Duodenal mucosa (tissue), 2 donors: Measurements from ENCODE around the gene RBFOX1.

Experiments
- H3K27ac ChIP-seq: one replicate; pipeline ENCODE4 v1.7.0; 2013; ENCODE audit warnings: low read depth, low read length
- H3K27me3 ChIP-seq, 2 donors: one replicate each; pipeline ENCODE4 v1.7.0; 2013; ENCODE audit warnings: low read length in 2 of 2, control low read depth in 1 of 2; ENCODE audit not compliant: insufficient read depth in 2 of 2, control insufficient read depth in 1 of 2
- H3K36me3 ChIP-seq, 2 donors: one replicate each; pipeline ENCODE4 v1.7.0; 2013; ENCODE audit warnings: low read length in 2 of 2, control low read depth in 1 of 2; ENCODE audit not compliant: insufficient read depth in 2 of 2, control insufficient read depth in 1 of 2
- H3K4me1 ChIP-seq, 2 donors: one replicate each; pipeline ENCODE4 v1.7.0; 2013; ENCODE audit warnings: low read length in 2 of 2, control low read depth in 1 of 2; ENCODE audit not compliant: insufficient read depth in 2 of 2, control insufficient read depth in 1 of 2
- H3K4me3 ChIP-seq, 2 donors: one replicate each; pipeline ENCODE4 v1.7.0; 2013; ENCODE audit warnings: low read length in 2 of 2, low read depth in 1 of 2
- H3K9ac ChIP-seq, 2 donors: one replicate each; pipeline ENCODE4 v1.7.0; 2013; ENCODE audit warnings: low read length in 2 of 2, low read depth in 1 of 2
- H3K9me3 ChIP-seq, 2 donors: one replicate each; pipeline ENCODE4 v1.7.0; 2013; ENCODE audit warnings: low read length in 2 of 2, control low read depth in 1 of 2; ENCODE audit not compliant: control insufficient read depth in 1 of 2

RBFOX1 gene

GRCh38 chr16:7449808-7450207 lies 117.2 kb downstream of the RBFOX1 start:
- Histone ChIP-seq H3K4me3 (no peak overlapping the region), H3K27me3 (no peaks in the 10 kb centered on the region), H3K9me3 (no peaks in the 10 kb centered on the region), H3K4me1 (no peaks in the 10 kb centered on the region), H3K36me3 (no peaks in the 10 kb centered on the region), H3K27ac (no peak overlapping the region), H3K9ac (no peak overlapping the region)

GRCh38 chr16:7450440-7450839 lies 117.8 kb downstream of the RBFOX1 start:
- Histone ChIP-seq H3K27ac (no peak overlapping the region), H3K36me3 (no peaks in the 10 kb centered on the region)

GRCh38 chr16:7452090-7452489 lies 119.4 kb downstream of the RBFOX1 start:
- no peaks in the 10 kb centered on the region for H3K9me3 ChIP-seq
- H3K4me3 ChIP-seq, result no peak overlapping the region
- no peaks in the 10 kb centered on the region for H3K27me3 ChIP-seq
- no peak overlapping the region for H3K9ac ChIP-seq
- no peaks in the 10 kb centered on the region for H3K4me1 ChIP-seq
- no peak overlapping the region for H3K27ac ChIP-seq
- no peaks in the 10 kb centered on the region for H3K36me3 ChIP-seq

More at GRCh38 chr16:7450440-7450839, 117.8 kb downstream of the RBFOX1 start:
- H3K4me1 ChIP-seq, result no peaks in the 10 kb centered on the region
- H3K9ac ChIP-seq, result no peak overlapping the region
- no peak overlapping the region for H3K4me3 ChIP-seq
- H3K9me3 ChIP-seq, result no peaks in the 10 kb centered on the region
- no peaks in the 10 kb centered on the region for H3K27me3 ChIP-seq

- H3K9me3 ChIP-seq, result no peaks in the 10 kb centered on the region
- no peak overlapping the region for H3K27ac ChIP-seq
- no peak overlapping the region for H3K9ac ChIP-seq
- no peaks in the 10 kb centered on the region for H3K4me1 ChIP-seq
- no peaks in the 10 kb centered on the region for H3K36me3 ChIP-seq
- no peak overlapping the region for H3K4me3 ChIP-seq
- H3K27me3 ChIP-seq, result no peaks in the 10 kb centered on the region
Measured at GRCh38 chr16:7456211-7456610, 123.6 kb downstream of the RBFOX1 start.

- H3K4me1 ChIP-seq, result no peaks in the 10 kb centered on the region
- no peak overlapping the region for H3K9ac ChIP-seq
- H3K36me3 ChIP-seq, result no peaks in the 10 kb centered on the region
- no peak overlapping the region for H3K27ac ChIP-seq
- H3K9me3 ChIP-seq, result peaks cover 0 to 3% of the 10 kb centered on the region in 2 donors
- no peak overlapping the region for H3K4me3 ChIP-seq
- H3K27me3 ChIP-seq, result no peaks in the 10 kb centered on the region
Measured at GRCh38 chr16:7458144-7458543, 125.5 kb downstream of the RBFOX1 start.

- H3K4me1 ChIP-seq, result no peaks in the 10 kb centered on the region
- no peaks in the 10 kb centered on the region for H3K36me3 ChIP-seq
- H3K4me3 ChIP-seq, result no peak overlapping the region
- H3K9ac ChIP-seq, result no peak overlapping the region
- no peaks in the 10 kb centered on the region for H3K9me3 ChIP-seq
- H3K27ac ChIP-seq, result no peak overlapping the region
- H3K27me3 ChIP-seq, result no peaks in the 10 kb centered on the region
Measured at GRCh38 chr16:7470344-7470743, 137.7 kb downstream of the RBFOX1 start.

GRCh38 chr16:7471268-7471667 lies 138.6 kb downstream of the RBFOX1 start:
- Histone ChIP-seq H3K4me3 (no peak overlapping the region), H3K9me3 (no peaks in the 10 kb centered on the region), H3K27me3 (no peaks in the 10 kb centered on the region), H3K36me3 (no peaks in the 10 kb centered on the region), H3K4me1 (no peaks in the 10 kb centered on the region), H3K27ac (no peak overlapping the region), H3K9ac (no peak overlapping the region)

GRCh38 chr16:7482032-7482431 lies 149.4 kb downstream of the RBFOX1 start:
- Histone ChIP-seq H3K36me3 (no peaks in the 10 kb centered on the region), H3K9ac (no peak overlapping the region), H3K27me3 (no peaks in the 10 kb centered on the region), H3K4me1 (no peaks in the 10 kb centered on the region), H3K27ac (no peak overlapping the region), H3K4me3 (no peak overlapping the region), H3K9me3 (no peaks in the 10 kb centered on the region)

- H3K27me3 ChIP-seq, result no peaks in the 10 kb centered on the region
Measured at GRCh38 chr16:7482596-7483290, 150.1 kb downstream of the RBFOX1 start.

GRCh38 chr16:7487574-7488323 lies 155.1 kb downstream of the RBFOX1 start:
- no peak overlapping the region for H3K27ac ChIP-seq
- H3K4me3 ChIP-seq, result no peak overlapping the region
- no peak overlapping the region for H3K9ac ChIP-seq
- H3K9me3 ChIP-seq, result no peaks in the 10 kb centered on the region
- no peaks in the 10 kb centered on the region for H3K4me1 ChIP-seq
- H3K36me3 ChIP-seq, result no peaks in the 10 kb centered on the region
- H3K27me3 ChIP-seq, result no peaks in the 10 kb centered on the region

More at GRCh38 chr16:7482596-7483290, 150.1 kb downstream of the RBFOX1 start:
- Histone ChIP-seq H3K36me3 (no peaks in the 10 kb centered on the region), H3K9me3 (no peaks in the 10 kb centered on the region), H3K4me1 (no peaks in the 10 kb centered on the region), H3K4me3 (no peak overlapping the region), H3K9ac (no peak overlapping the region), H3K27ac (no peak overlapping the region)
